Endothelial cell of umbilical vein (primary cell): ENCODE results near the gene PAX8. TPM values are rescaled to one million over a fixed set of nuclear protein-coding genes. Genes with fewer than 3 reads are reported as not detected.

Source experiments
- BruUV-seq: library from RNA; stranded (reverse); fragments of 400-500 nt; replicated peaks from 2 replicates; lab custom pipeline; 2021; lab: Mats Ljungman, UMichigan
- CTCF ChIA-PET: fragments of 300-600, 350-600 bp; sonication (Branson Sonifier 250); formaldehyde crosslinking; loops from one replicate; lab custom pipeline; 2021; ENCODE audit warnings: antibody characterized with exemption, inconsistent platforms; lab: Charles Lee
- POLR2A ChIA-PET: fragments of 300-600, 350-600 bp; sonication (Branson Sonifier 250); formaldehyde crosslinking; loops from one replicate; lab custom pipeline; 2021; ENCODE audit warnings: antibody characterized with exemption, inconsistent platforms; lab: Charles Lee
- DNase-seq: peaks from one replicate; pipeline ENCODE4 v3.0.0-alpha.2; 2011; ENCODE audit warnings: low read depth, low spot score
- FAIRE-seq: peaks from 2 replicates; lab custom pipeline; 2011; peaks lifted over from hg19 to GRCh38; lab: Jason Lieb, UNC
- H2AFZ ChIP-seq: 2 replicates; pipeline ENCODE4 v1.6.0; 2012; ENCODE audit warnings: low read depth, low read length, control low read depth, inconsistent platforms
- H3K27ac ChIP-seq: 2 replicates; pipeline ENCODE4 v1.5.1; 2011; ENCODE audit warnings: low read depth, mild to moderate bottlenecking, control low read depth, low read length, moderate library complexity; ENCODE audit not compliant: insufficient read depth
- H3K27me3 ChIP-seq, 2 experiments: 2 replicates each; pipeline versions ENCODE4 v1.6.0 to v1.6.1; 2011; ENCODE audit warnings: low read length in 2 of 2, mixed read lengths in 1 of 2; ENCODE audit not compliant: control insufficient read depth in 2 of 2, insufficient read depth in 2 of 2
- H3K36me3 ChIP-seq, 2 experiments: 2 replicates in 1 of 2; 3 replicates in 1 of 2; pipeline ENCODE4 v1.5.1; 2011; ENCODE audit warnings: low read length in 2 of 2, mild to moderate bottlenecking in 1 of 2, moderate library complexity in 1 of 2; ENCODE audit not compliant: control insufficient read depth in 2 of 2, insufficient read depth in 2 of 2; ENCODE audit errors: extremely low read depth in 1 of 2
- H3K4me1 ChIP-seq: 3 replicates; pipeline ENCODE4 v1.5.1; 2011; ENCODE audit warnings: mild to moderate bottlenecking, low read length; ENCODE audit not compliant: control insufficient read depth, insufficient read depth; ENCODE audit errors: extremely low read depth
- H3K4me2 ChIP-seq: 2 replicates; pipeline ENCODE4 v1.6.1; 2011; ENCODE audit warnings: low read length, control low read depth, mixed read lengths; ENCODE audit not compliant: insufficient read depth
- H3K4me3 ChIP-seq, 3 experiments: fragments of 200-600 bp in 1 of 3; sonication (generic), shearing (Covaris generic) in 1 of 3; replicated peaks in 1 of 3; 2 replicates each; pipeline ENCODE4 v1.5.1; 2011 to 2016; ENCODE audit warnings: control low read depth in 3 of 3, low read length in 3 of 3, mild to moderate bottlenecking in 2 of 3, inconsistent platforms in 1 of 3, low read depth in 1 of 3, moderate library complexity in 1 of 3; ENCODE audit not compliant: insufficient read depth in 1 of 3
- H3K79me2 ChIP-seq: 2 replicates; pipeline ENCODE4 v1.6.0; 2012; ENCODE audit warnings: low read length, inconsistent platforms; ENCODE audit not compliant: control insufficient read depth, insufficient read depth
- H3K9ac ChIP-seq: replicated peaks from 2 replicates; pipeline ENCODE3; 2011; ENCODE audit warnings: low read length, control low read depth; ENCODE audit not compliant: insufficient read depth; ENCODE audit errors: extremely low read depth
- H3K9me1 ChIP-seq: replicated peaks from 3 replicates; pipeline ENCODE4 v1.6.0; 2011; ENCODE audit warnings: mild to moderate bottlenecking, low read length; ENCODE audit not compliant: control insufficient read depth, insufficient read depth; ENCODE audit errors: extremely low read depth
- H3K9me3 ChIP-seq: replicated peaks from 2 replicates; pipeline ENCODE4 v1.5.1; 2012; ENCODE audit warnings: low read length, inconsistent platforms; ENCODE audit not compliant: control insufficient read depth, insufficient read depth
- H4K20me1 ChIP-seq: replicated peaks from 2 replicates; pipeline ENCODE3; 2011; ENCODE audit warnings: mild to moderate bottlenecking, low read length; ENCODE audit not compliant: control insufficient read depth, insufficient read depth; ENCODE audit errors: extremely low read depth
- EZH2 ChIP-seq: IDR thresholded peaks from 2 replicates; pipeline ENCODE4 v1.6.1; 2012; ENCODE audit warnings: borderline replicate concordance, low read depth, mild to moderate bottlenecking, moderate library complexity, low read length, inconsistent platforms; ENCODE audit not compliant: severe bottlenecking
- FOS ChIP-seq: IDR thresholded peaks from 2 replicates; pipeline ENCODE4 v1.6.1; 2011; ENCODE audit warnings: mild to moderate bottlenecking, low read length, moderate library complexity, borderline replicate concordance; ENCODE audit not compliant: insufficient read depth
- GATA2 ChIP-seq: IDR thresholded peaks from 2 replicates; pipeline ENCODE4 v1.7.0; 2011; ENCODE audit warnings: low read depth, mild to moderate bottlenecking, moderate library complexity, mixed read lengths, low read length; ENCODE audit not compliant: insufficient read length, insufficient read depth
- JUN ChIP-seq: IDR thresholded peaks from 2 replicates; pipeline ENCODE4 v1.6.1; 2011; ENCODE audit warnings: borderline replicate concordance, low read depth; ENCODE audit not compliant: insufficient read length, insufficient read depth
- MYC ChIP-seq: IDR thresholded peaks from one replicate; pipeline ENCODE4 v1.6.1; 2011; ENCODE audit warnings: mild to moderate bottlenecking, low read depth, low read length
- POLR2A ChIP-seq: IDR thresholded peaks from 2 replicates; pipeline ENCODE4 v1.6.1; 2012; ENCODE audit warnings: low read depth, mild to moderate bottlenecking, control low read depth, low read length
- POLR2AphosphoS5 ChIP-seq: IDR thresholded peaks from 2 replicates; pipeline ENCODE4 v1.6.1; 2012; ENCODE audit warnings: low read depth, mild to moderate bottlenecking, control low read depth, low read length, moderate library complexity; ENCODE audit not compliant: insufficient read depth
- dilution Hi-C: fragments of 300-500 bp; cut with MboI; formaldehyde crosslinking; loops from one replicate; pipeline ENCODE4 v1.15.0; 2019; ENCODE audit warnings: low sequenced_read_pairs; ENCODE audit not compliant: extremely low pct_ligation_motif_present
- intact Hi-C: fragments of 100-400 bp; cut with micrococcal nuclease; formaldehyde crosslinking; loops from one replicate; pipeline ENCODE4 v1.10.0; 2022
- polyA plus RNA-seq, 4 experiments: library from polyadenylated mRNA; depleted of rRNA in 3 of 4; stranded (reverse) in 3 of 4; unstranded in 1 of 4; fragments of >200 nt; gene quantifications; 2 replicates each; pipeline versions ENCODE4 v1.2.1 to v1.2.3, GENCODE V29; 2011 to 2012; ENCODE audit warnings: missing spikeins in 1 of 4
- total RNA-seq: library from RNA; stranded (reverse); gene quantifications from 2 replicates; pipeline ENCODE4 v1.2.3, GENCODE V29; 2021
- TF ChIP-seq, protein P1 (sequence below): IDR thresholded peaks from 2 replicates; pipeline ENCODE4 v1.6.1; 2011; ENCODE audit not compliant: insufficient read depth, insufficient read length
- TF ChIP-seq, protein P2 (sequence below), 2 donors: IDR thresholded peaks; 1 replicate in 1 of 2; 2 replicates in 1 of 2; pipeline ENCODE4 v1.5.1; 2011; ENCODE audit warnings: low read length in 2 of 2, mild to moderate bottlenecking in 2 of 2, moderate library complexity in 2 of 2, control low read depth in 1 of 2, inconsistent platforms in 1 of 2, low read depth in 1 of 2; ENCODE audit not compliant: insufficient read depth in 1 of 2; ENCODE audit errors: extremely low read depth in 1 of 2

PAX8 gene
- total and polyA plus RNA-seq, 2 donors (not counting 3 experiments of a cell fraction or from before 2014, with no cell fraction given), result 0.22 to 0.62 TPM

DNA sequence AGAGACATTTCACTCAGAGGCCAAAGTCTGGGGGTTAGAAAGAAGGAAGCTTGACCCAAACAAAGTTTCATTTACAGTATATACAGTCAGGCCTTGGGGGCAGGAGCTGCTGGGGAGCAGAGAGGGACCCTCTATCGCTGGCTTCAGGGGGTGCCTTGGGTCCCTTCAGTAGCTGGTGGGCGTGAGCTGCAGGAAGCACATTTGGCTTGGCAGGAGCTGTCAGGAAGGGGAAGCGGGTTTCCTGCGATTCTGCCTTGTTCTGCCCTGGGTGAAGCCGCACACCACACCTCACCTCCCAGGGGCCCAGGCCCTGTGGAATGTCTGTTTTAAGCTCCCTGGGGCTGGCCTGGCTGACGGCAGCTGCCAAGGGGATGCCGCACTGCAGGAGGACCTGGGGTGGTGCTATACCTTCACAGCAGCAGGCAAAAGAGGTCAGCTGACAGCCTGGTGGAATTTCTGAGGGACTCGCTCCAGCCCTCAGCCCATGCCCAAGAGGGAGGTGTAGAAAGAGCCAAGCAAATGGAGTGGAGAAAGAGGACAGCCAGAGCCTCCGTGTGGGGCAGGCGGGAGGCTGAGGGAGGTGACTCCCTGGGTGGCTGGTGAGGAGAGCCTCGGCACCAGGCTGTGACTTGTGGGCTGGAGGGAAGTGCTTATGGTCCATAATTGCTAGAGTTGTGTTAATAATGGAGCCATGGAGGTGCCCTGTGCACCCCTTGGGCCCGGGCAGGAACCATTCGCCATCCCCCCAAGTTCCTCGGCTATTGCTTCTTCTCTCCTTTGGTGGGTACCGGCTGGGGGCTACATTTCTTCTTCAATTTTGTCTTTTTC is 61.1 kb downstream of the PAX8 start:
- Histone ChIP-seq H3K9ac (no peak overlapping the region), H3K4me2 (no peak overlapping the region), H4K20me1 (no peaks in the 10 kb centered on the region), H3K9me1 (no peaks in the 10 kb centered on the region), H3K27ac (no peak overlapping the region), H3K79me2 (no peaks in the 10 kb centered on the region), H3K36me3 (no peaks in the 10 kb centered on the region), H3K9me3 (no peaks in the 10 kb centered on the region), H2AFZ (peak overlapping the region; percentile 33), H3K27me3 (peaks cover 0 to 2% of the 10 kb centered on the region in 2 experiments), H3K4me1 (peaks cover 16% of the 10 kb centered on the region), H3K4me3 (no peak overlapping the region)
- DNase-seq (peak; percentile 32), FAIRE-seq (peak; percentile 73)
- no TSS peak for BruUV-seq
- CTCF ChIA-PET, result interaction anchor here (0.8 to 8.0 kb wide), 8 partner anchors 15 to 173 kb away, joined by 3 to 122 read pairs (median 4); no protein-coding TSS in a partner anchor
- TF ChIP-seq EZH2, result no peak
- TF ChIP-seq, protein P1, sequence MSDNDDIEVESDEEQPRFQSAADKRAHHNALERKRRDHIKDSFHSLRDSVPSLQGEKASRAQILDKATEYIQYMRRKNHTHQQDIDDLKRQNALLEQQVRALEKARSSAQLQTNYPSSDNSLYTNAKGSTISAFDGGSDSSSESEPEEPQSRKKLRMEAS, result no peak
- TF ChIP-seq GATA2, result no peak
- TF ChIP-seq, protein P2, sequence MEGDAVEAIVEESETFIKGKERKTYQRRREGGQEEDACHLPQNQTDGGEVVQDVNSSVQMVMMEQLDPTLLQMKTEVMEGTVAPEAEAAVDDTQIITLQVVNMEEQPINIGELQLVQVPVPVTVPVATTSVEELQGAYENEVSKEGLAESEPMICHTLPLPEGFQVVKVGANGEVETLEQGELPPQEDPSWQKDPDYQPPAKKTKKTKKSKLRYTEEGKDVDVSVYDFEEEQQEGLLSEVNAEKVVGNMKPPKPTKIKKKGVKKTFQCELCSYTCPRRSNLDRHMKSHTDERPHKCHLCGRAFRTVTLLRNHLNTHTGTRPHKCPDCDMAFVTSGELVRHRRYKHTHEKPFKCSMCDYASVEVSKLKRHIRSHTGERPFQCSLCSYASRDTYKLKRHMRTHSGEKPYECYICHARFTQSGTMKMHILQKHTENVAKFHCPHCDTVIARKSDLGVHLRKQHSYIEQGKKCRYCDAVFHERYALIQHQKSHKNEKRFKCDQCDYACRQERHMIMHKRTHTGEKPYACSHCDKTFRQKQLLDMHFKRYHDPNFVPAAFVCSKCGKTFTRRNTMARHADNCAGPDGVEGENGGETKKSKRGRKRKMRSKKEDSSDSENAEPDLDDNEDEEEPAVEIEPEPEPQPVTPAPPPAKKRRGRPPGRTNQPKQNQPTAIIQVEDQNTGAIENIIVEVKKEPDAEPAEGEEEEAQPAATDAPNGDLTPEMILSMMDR (IDR thresholded peaks at IDR 0.05; ENCODE audit: extremely low read depth in 1 of 2, insufficient read depth in 1 of 2, low read depth in 1 of 2, low read length in 2 of 2), result no peak
- TF ChIP-seq MYC, result no peak
- no peak for TF ChIP-seq POLR2A
- no peak for TF ChIP-seq FOS
- TF ChIP-seq JUN, result no peak
- no peak for TF ChIP-seq POLR2AphosphoS5
- POLR2A ChIA-PET, result interaction anchor here (0.6 kb wide), 1 partner anchor 16 kb away, joined by 5 read pairs; no protein-coding TSS in a partner anchor
- intact Hi-C loops (loop anchor here (1.0 to 2.0 kb wide), 2 partner anchors 13 to 23 kb away; no protein-coding TSS in a partner anchor), dilution Hi-C loops (no loop called here)
